Erythroblast (primary cell): Measurements from ENCODE around the gene MOGAT2.

Experiments
- GATA1 ChIP-seq: IDR thresholded peaks from 2 replicates; pipeline ENCODE4 v1.6.1; 2011; ENCODE audit warnings: low read depth, mild to moderate bottlenecking, control low read depth, low read length, moderate library complexity
- POLR2A ChIP-seq: IDR thresholded peaks from 2 replicates; pipeline ENCODE4 v1.6.1; 2011; ENCODE audit warnings: mild to moderate bottlenecking, low read length

GRCh38 chr11:75762885-75763284 is 45.2 kb downstream of the MOGAT2 start:
- TF ChIP-seq POLR2A (no peak), GATA1 (no peak)
